OCI-LY1 (cell line): ENCODE data around the gene GNB4.

Source experiments
- H2AFZ ChIP-seq: fragments of 200-600 bp; sonication (generic), shearing (Covaris generic); 2 replicates; pipeline ENCODE4 v1.6.0; 2014; ENCODE audit warnings: antibody characterized with exemption, mild to moderate bottlenecking, low read length
- H3F3A ChIP-seq: fragments of 200-600 bp; sonication (generic), shearing (Covaris generic); 2 replicates; pipeline ENCODE4 v1.6.0; 2014; ENCODE audit warnings: mild to moderate bottlenecking, antibody characterized with exemption, low read length, moderate library complexity; ENCODE audit not compliant: insufficient read depth
- H3K27ac ChIP-seq: fragments of 200-600 bp; sonication (generic); 2 replicates; pipeline ENCODE4 v1.5.1; 2014; ENCODE audit warnings: low read length, mixed run types, mild to moderate bottlenecking, low read depth; ENCODE audit not compliant: poor library complexity, severe bottlenecking
- H3K27me3 ChIP-seq: fragments of 200-600 bp; sonication (generic); 2 replicates; pipeline ENCODE4 v1.6.0; 2014; ENCODE audit warnings: antibody characterized with exemption, mild to moderate bottlenecking, low read length, moderate library complexity; ENCODE audit not compliant: insufficient read depth
- H3K36me3 ChIP-seq: fragments of 200-600 bp; sonication (generic); 2 replicates; pipeline ENCODE4 v1.6.1; 2014; ENCODE audit warnings: mild to moderate bottlenecking, antibody characterized with exemption, low read length, moderate library complexity, mixed read lengths; ENCODE audit not compliant: insufficient read depth
- H3K4me1 ChIP-seq: fragments of 200-600 bp; sonication (generic); 2 replicates; pipeline ENCODE4 v1.5.1; 2014; ENCODE audit warnings: mild to moderate bottlenecking, low read length, moderate library complexity; ENCODE audit not compliant: insufficient read depth, severe bottlenecking
- H3K4me2 ChIP-seq: fragments of 200-600 bp; sonication (generic), shearing (Covaris generic); 2 replicates; pipeline ENCODE4 v1.6.1; 2014; ENCODE audit warnings: low read length
- H3K4me3 ChIP-seq: fragments of 200-600 bp; sonication (generic); 2 replicates; pipeline ENCODE4 v1.5.1; 2014; ENCODE audit warnings: low read length, low read depth, mild to moderate bottlenecking, mixed read lengths; ENCODE audit not compliant: poor library complexity, severe bottlenecking
- H3K79me2 ChIP-seq: fragments of 200-600 bp; shearing (Covaris generic); 2 replicates; pipeline ENCODE4 v1.6.1; 2016; ENCODE audit warnings: mixed run types, low read length, mixed read lengths; ENCODE audit not compliant: insufficient read depth
- H3K9ac ChIP-seq: fragments of 200-600 bp; sonication (generic), shearing (Covaris generic); 2 replicates; pipeline ENCODE4 v1.6.1; 2014; ENCODE audit warnings: mild to moderate bottlenecking, low read length, mixed read lengths
- H3K9me2 ChIP-seq: fragments of 200-600 bp; sonication (generic), shearing (Covaris generic); 2 replicates; pipeline ENCODE4 v1.6.1; 2014; ENCODE audit warnings: low read depth, mild to moderate bottlenecking, low read length, mixed read lengths
- H3K9me3 ChIP-seq: fragments of 200-600 bp; shearing (Covaris generic); 2 replicates; pipeline ENCODE4 v1.6.1; 2014; ENCODE audit warnings: low read length, mixed read lengths
- H4K20me1 ChIP-seq: fragments of 200-600 bp; sonication (generic), shearing (Covaris generic); 2 replicates; pipeline ENCODE4 v1.6.0; 2016; ENCODE audit warnings: mild to moderate bottlenecking, low read length; ENCODE audit not compliant: insufficient read depth
- CTCF ChIP-seq: fragments of 200-600 bp; sonication (generic), shearing (Covaris generic); IDR thresholded peaks from 2 replicates; pipeline ENCODE4 v1.5.1; 2017; ENCODE audit warnings: mild to moderate bottlenecking, antibody characterized with exemption, low read length, moderate library complexity, mixed read lengths
- EZH2 ChIP-seq: fragments of 200-600 bp; sonication (generic), shearing (Covaris generic); IDR thresholded peaks from 2 replicates; pipeline ENCODE4 v1.8.0; 2017; ENCODE audit warnings: borderline replicate concordance, mixed run types, mild to moderate bottlenecking, antibody characterized with exemption, low read length, moderate library complexity, mixed read lengths

The GNB4 gene

GRCh38 chr3:179432451-179432850 lies 18.8 kb downstream of the GNB4 start:
- Histone ChIP-seq H3K79me2 (no peaks in the 10 kb centered on the region), H3K4me1 (peaks cover 10% of the 10 kb centered on the region), H3K4me2 (no peak overlapping the region), H3K4me3 (no peak overlapping the region), H2AFZ (no peak overlapping the region), H3K27me3 (no peaks in the 10 kb centered on the region), H3K9ac (no peak overlapping the region), H3K9me2 (no peaks in the 10 kb centered on the region), H3K27ac (no peak overlapping the region), H3K9me3 (no peaks in the 10 kb centered on the region), H3K36me3 (no peaks in the 10 kb centered on the region), H3F3A (no peaks in the 10 kb centered on the region), H4K20me1 (no peaks in the 10 kb centered on the region)
- no peak for TF ChIP-seq CTCF
- TF ChIP-seq EZH2, result no peak

GRCh38 chr3:179432021-179432420 lies 19.2 kb downstream of the GNB4 start:
- H3K36me3 ChIP-seq, result no peaks in the 10 kb centered on the region
- no peak overlapping the region for H3K27ac ChIP-seq
- H3K27me3 ChIP-seq, result no peaks in the 10 kb centered on the region
- no peak overlapping the region for H3K9ac ChIP-seq
- no peaks in the 10 kb centered on the region for H3F3A ChIP-seq
- peaks cover 10% of the 10 kb centered on the region for H3K4me1 ChIP-seq
- no peaks in the 10 kb centered on the region for H3K79me2 ChIP-seq
- H3K9me2 ChIP-seq, result no peaks in the 10 kb centered on the region
- TF ChIP-seq EZH2 (no peak), CTCF (no peak)
- no peak overlapping the region for H3K4me3 ChIP-seq
- no peak overlapping the region for H3K4me2 ChIP-seq
- H4K20me1 ChIP-seq, result no peaks in the 10 kb centered on the region
- H3K9me3 ChIP-seq, result no peaks in the 10 kb centered on the region
- H2AFZ ChIP-seq, result no peak overlapping the region

GRCh38 chr3:179430277-179430870 lies 20.9 kb downstream of the GNB4 start:
- H2AFZ ChIP-seq, result no peak overlapping the region
- TF ChIP-seq EZH2, result no peak
- TF ChIP-seq CTCF, result no peak
- no peak overlapping the region for H3K4me2 ChIP-seq
- no peak overlapping the region for H3K27ac ChIP-seq
- H4K20me1 ChIP-seq, result no peaks in the 10 kb centered on the region
- H3K4me1 ChIP-seq, result peaks cover 10% of the 10 kb centered on the region
- H3K79me2 ChIP-seq, result no peaks in the 10 kb centered on the region
- no peaks in the 10 kb centered on the region for H3K27me3 ChIP-seq
- H3K9ac ChIP-seq, result no peak overlapping the region
- H3K36me3 ChIP-seq, result no peaks in the 10 kb centered on the region
- H3K9me2 ChIP-seq, result no peaks in the 10 kb centered on the region
- no peak overlapping the region for H3K4me3 ChIP-seq
- H3K9me3 ChIP-seq, result no peaks in the 10 kb centered on the region
- H3F3A ChIP-seq, result no peaks in the 10 kb centered on the region
